ENCODE results near the gene NELL1.

The NELL1 gene

GRCh38 chr11:21480240-21480639, 810.9 kb downstream of the NELL1 start:
- Mint-ChIP-seq H3K9me3 (no peaks in the 10 kb centered on the region), H3K4me3 (no peak overlapping the region), H3K27ac (no peak overlapping the region), H3K27me3 (ENCODE audit: low read depth, poor library complexity) (no peaks in the 10 kb centered on the region), H3K4me1 (no peaks in the 10 kb centered on the region), H3K36me3 (ENCODE audit: low read depth) (no peaks in the 10 kb centered on the region)
- no peak for DNase-seq
- no peak for TF ChIP-seq CTCF (IDR thresholded peaks at IDR 0.05)

GRCh38 chr11:21481255-21481654, 811.9 kb downstream of the NELL1 start:
- no peak for TF ChIP-seq CTCF (IDR thresholded peaks at IDR 0.05)
- Mint-ChIP-seq H3K9me3 (no peaks in the 10 kb centered on the region), H3K27ac (no peak overlapping the region), H3K27me3 (ENCODE audit: low read depth, poor library complexity) (no peaks in the 10 kb centered on the region), H3K4me3 (no peak overlapping the region), H3K36me3 (ENCODE audit: low read depth) (no peaks in the 10 kb centered on the region), H3K4me1 (no peaks in the 10 kb centered on the region)
- DNase-seq, result no peak

GRCh38 chr11:21484039-21484438, 814.7 kb downstream of the NELL1 start:
- no peak for DNase-seq
- H3K27ac Mint-ChIP-seq, result no peak overlapping the region
- no peaks in the 10 kb centered on the region for H3K9me3 Mint-ChIP-seq
- no peaks in the 10 kb centered on the region for H3K36me3 Mint-ChIP-seq (ENCODE audit: low read depth)
- H3K4me3 Mint-ChIP-seq, result no peak overlapping the region
- TF ChIP-seq CTCF (IDR thresholded peaks at IDR 0.05), result no peak
- H3K4me1 Mint-ChIP-seq, result no peaks in the 10 kb centered on the region
- no peaks in the 10 kb centered on the region for H3K27me3 Mint-ChIP-seq (ENCODE audit: low read depth, poor library complexity)

GRCh38 chr11:21485006-21485405, 815.6 kb downstream of the NELL1 start:
- DNase-seq, result no peak
- Mint-ChIP-seq H3K27me3 (ENCODE audit: low read depth, poor library complexity) (no peaks in the 10 kb centered on the region), H3K4me1 (no peaks in the 10 kb centered on the region), H3K27ac (no peak overlapping the region), H3K4me3 (no peak overlapping the region), H3K9me3 (peaks cover 5% of the 10 kb centered on the region), H3K36me3 (ENCODE audit: low read depth) (no peaks in the 10 kb centered on the region)
- TF ChIP-seq CTCF (IDR thresholded peaks at IDR 0.05), result no peak

- TF ChIP-seq CTCF (IDR thresholded peaks at IDR 0.05), result no peak
- Mint-ChIP-seq H3K27ac (no peak overlapping the region), H3K9me3 (peaks cover 9% of the 10 kb centered on the region), H3K4me1 (no peaks in the 10 kb centered on the region), H3K36me3 (ENCODE audit: low read depth) (no peaks in the 10 kb centered on the region), H3K4me3 (no peak overlapping the region), H3K27me3 (ENCODE audit: low read depth, poor library complexity) (no peaks in the 10 kb centered on the region)
- no peak for DNase-seq
Observed at GRCh38 chr11:21485426-21485825, 816.0 kb downstream of the NELL1 start.

- no peak for DNase-seq
- no peaks in the 10 kb centered on the region for H3K27me3 Mint-ChIP-seq (ENCODE audit: low read depth, poor library complexity)
- H3K9me3 Mint-ChIP-seq, result peaks cover 21% of the 10 kb centered on the region
- no peak for TF ChIP-seq CTCF (IDR thresholded peaks at IDR 0.05)
- H3K4me1 Mint-ChIP-seq, result no peaks in the 10 kb centered on the region
- H3K27ac Mint-ChIP-seq, result no peak overlapping the region
- no peaks in the 10 kb centered on the region for H3K36me3 Mint-ChIP-seq (ENCODE audit: low read depth)
- H3K4me3 Mint-ChIP-seq, result no peak overlapping the region
Observed at GRCh38 chr11:21489416-21490115, 820.2 kb downstream of the NELL1 start.
